ENCODE measurements around the gene OR51M1.

DNA sequence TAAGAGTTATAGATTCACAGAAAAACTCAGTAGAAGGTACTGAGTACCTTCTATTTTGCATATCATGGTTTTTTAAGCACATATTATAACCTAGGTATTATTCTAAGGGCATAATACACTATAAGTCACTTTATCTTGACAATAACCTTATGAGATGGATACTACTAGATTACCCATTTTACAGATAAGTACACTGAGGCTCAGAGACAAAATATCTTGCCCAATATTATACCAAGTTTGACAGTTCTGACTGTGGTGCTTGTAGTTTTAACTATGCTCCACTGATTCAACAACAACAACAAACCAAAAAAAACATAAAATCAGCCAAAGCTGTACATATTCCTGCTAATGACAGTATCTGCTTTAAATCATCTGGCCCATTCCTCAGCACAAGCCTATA lies 10.5 kb downstream of the OR51M1 start:
- TF ChIP-seq, protein P1, sequence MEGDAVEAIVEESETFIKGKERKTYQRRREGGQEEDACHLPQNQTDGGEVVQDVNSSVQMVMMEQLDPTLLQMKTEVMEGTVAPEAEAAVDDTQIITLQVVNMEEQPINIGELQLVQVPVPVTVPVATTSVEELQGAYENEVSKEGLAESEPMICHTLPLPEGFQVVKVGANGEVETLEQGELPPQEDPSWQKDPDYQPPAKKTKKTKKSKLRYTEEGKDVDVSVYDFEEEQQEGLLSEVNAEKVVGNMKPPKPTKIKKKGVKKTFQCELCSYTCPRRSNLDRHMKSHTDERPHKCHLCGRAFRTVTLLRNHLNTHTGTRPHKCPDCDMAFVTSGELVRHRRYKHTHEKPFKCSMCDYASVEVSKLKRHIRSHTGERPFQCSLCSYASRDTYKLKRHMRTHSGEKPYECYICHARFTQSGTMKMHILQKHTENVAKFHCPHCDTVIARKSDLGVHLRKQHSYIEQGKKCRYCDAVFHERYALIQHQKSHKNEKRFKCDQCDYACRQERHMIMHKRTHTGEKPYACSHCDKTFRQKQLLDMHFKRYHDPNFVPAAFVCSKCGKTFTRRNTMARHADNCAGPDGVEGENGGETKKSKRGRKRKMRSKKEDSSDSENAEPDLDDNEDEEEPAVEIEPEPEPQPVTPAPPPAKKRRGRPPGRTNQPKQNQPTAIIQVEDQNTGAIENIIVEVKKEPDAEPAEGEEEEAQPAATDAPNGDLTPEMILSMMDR (IDR thresholded peaks at IDR 0.05), result no peak
- no peak for TF ChIP-seq POLR2A (IDR thresholded peaks at IDR 0.05)
- TF ChIP-seq EP300 (IDR thresholded peaks at IDR 0.05), result no peak
